MM.1S (cell line): Measurements from ENCODE around the gene ITGA11.

Experiments
- EZH2phosphoT487 ChIP-seq: fragments of 300-600 bp; sonication (generic); IDR thresholded peaks from 2 replicates; pipeline ENCODE4 v1.6.1; 2018; ENCODE audit warnings: antibody characterized with exemption, low read length
- TF ChIP-seq, protein P1 (sequence below): fragments of 300-600 bp; sonication (generic); IDR thresholded peaks from 2 replicates; pipeline ENCODE4 v1.5.1; 2016; ENCODE audit warnings: antibody characterized with exemption, low read length, mixed read lengths

- TF ChIP-seq, protein P1, sequence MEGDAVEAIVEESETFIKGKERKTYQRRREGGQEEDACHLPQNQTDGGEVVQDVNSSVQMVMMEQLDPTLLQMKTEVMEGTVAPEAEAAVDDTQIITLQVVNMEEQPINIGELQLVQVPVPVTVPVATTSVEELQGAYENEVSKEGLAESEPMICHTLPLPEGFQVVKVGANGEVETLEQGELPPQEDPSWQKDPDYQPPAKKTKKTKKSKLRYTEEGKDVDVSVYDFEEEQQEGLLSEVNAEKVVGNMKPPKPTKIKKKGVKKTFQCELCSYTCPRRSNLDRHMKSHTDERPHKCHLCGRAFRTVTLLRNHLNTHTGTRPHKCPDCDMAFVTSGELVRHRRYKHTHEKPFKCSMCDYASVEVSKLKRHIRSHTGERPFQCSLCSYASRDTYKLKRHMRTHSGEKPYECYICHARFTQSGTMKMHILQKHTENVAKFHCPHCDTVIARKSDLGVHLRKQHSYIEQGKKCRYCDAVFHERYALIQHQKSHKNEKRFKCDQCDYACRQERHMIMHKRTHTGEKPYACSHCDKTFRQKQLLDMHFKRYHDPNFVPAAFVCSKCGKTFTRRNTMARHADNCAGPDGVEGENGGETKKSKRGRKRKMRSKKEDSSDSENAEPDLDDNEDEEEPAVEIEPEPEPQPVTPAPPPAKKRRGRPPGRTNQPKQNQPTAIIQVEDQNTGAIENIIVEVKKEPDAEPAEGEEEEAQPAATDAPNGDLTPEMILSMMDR: no peak
- no peak for TF ChIP-seq EZH2phosphoT487
Observed at GRCh38 chr15:68402432-68403160, 29.4 kb downstream of the ITGA11 start.
